HEK293 (cell line): Measurements from ENCODE around the gene RYR2.

Experiments used
- GLIS1 ChIP-seq: fragments of 450-650 bp; formaldehyde crosslinking; IDR thresholded peaks from 2 replicates; pipeline ENCODE4 v1.5.1; 2016; ENCODE audit warnings: missing biosample characterization, missing genetic modification characterization
- ZNF266 ChIP-seq: fragments of 450-650 bp; formaldehyde crosslinking; IDR thresholded peaks from 2 replicates; pipeline ENCODE4 v1.5.1; 2016; ENCODE audit warnings: missing biosample characterization, missing genetic modification characterization, low read depth
- ZNF280D ChIP-seq: fragments of 450-650 bp; formaldehyde crosslinking; IDR thresholded peaks from 2 replicates; pipeline ENCODE4 v1.5.1; 2016; ENCODE audit warnings: missing biosample characterization, missing genetic modification characterization
- ZNF324 ChIP-seq: fragments of 450-650 bp; formaldehyde crosslinking; IDR thresholded peaks from 2 replicates; pipeline ENCODE4 v1.5.1; 2016; ENCODE audit warnings: missing biosample characterization, missing genetic modification characterization
- ZNF510 ChIP-seq: fragments of 450-650 bp; formaldehyde crosslinking; IDR thresholded peaks from 2 replicates; pipeline ENCODE4 v1.5.1; 2018; ENCODE audit warnings: mild to moderate bottlenecking, missing genetic modification characterization, missing biosample characterization; ENCODE audit not compliant: insufficient replicate concordance
- ZNF549 ChIP-seq: fragments of 450-650 bp; IDR thresholded peaks from 2 replicates; pipeline ENCODE4 v1.5.1; 2018; ENCODE audit warnings: missing biosample characterization, missing genetic modification characterization, mild to moderate bottlenecking, inconsistent platforms, moderate library complexity
- ZNF621 ChIP-seq: fragments of 450-650 bp; formaldehyde crosslinking; IDR thresholded peaks from 2 replicates; pipeline ENCODE4 v1.5.1; 2017; ENCODE audit warnings: missing biosample characterization, missing genetic modification characterization
- ZNF76 ChIP-seq: fragments of 450-650 bp; formaldehyde crosslinking; IDR thresholded peaks from 2 replicates; pipeline ENCODE4; 2016; ENCODE audit warnings: low read depth, missing biosample characterization, missing genetic modification characterization, borderline replicate concordance
- ZNF777 ChIP-seq: fragments of 450-650 bp; formaldehyde crosslinking; IDR thresholded peaks from 2 replicates; pipeline ENCODE4 v1.5.1; 2017; ENCODE audit warnings: missing biosample characterization, missing genetic modification characterization, borderline replicate concordance
- ZNF785 ChIP-seq: fragments of 450-650 bp; formaldehyde crosslinking; IDR thresholded peaks from 2 replicates; pipeline ENCODE4 v1.5.1; 2016; ENCODE audit warnings: missing biosample characterization, missing genetic modification characterization
- TF ChIP-seq, protein P1 (sequence below): fragments of 450-650 bp; formaldehyde crosslinking; IDR thresholded peaks from 2 replicates; pipeline ENCODE4 v1.5.1; 2016; ENCODE audit warnings: missing biosample characterization, missing genetic modification characterization
- TF ChIP-seq, protein P2 (sequence below): fragments of 450-650 bp; formaldehyde crosslinking; IDR thresholded peaks from 2 replicates; pipeline ENCODE4 v1.5.1; 2016; ENCODE audit warnings: missing biosample characterization, missing genetic modification characterization, low read depth
- TF ChIP-seq, protein P3 (sequence below): fragments of 450-650 bp; IDR thresholded peaks from 2 replicates; pipeline ENCODE4 v1.5.1; 2018; ENCODE audit warnings: missing biosample characterization, missing genetic modification characterization

DNA sequence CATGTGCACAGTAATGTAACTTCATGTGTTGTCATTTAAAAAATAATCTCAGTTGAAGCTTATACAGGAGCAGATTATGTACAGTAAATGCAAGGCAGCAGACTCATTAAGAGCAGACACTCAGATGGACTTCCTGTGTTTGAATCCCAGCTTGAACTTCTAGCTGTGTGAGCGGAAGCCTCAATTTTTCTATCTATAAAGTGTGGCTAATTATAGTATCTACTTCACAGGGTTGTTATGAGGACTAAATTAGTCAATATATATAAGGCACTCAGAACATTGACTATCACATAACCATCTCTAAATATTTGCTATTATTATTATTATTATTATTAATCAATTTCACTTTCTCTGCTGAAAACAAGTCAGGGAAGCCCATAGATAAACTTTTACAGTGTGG, 707.1 kb downstream of the RYR2 start:
- TF ChIP-seq ZNF324 (tag by site-specific recombination), result no peak
- no peak for TF ChIP-seq ZNF76
- no peak for TF ChIP-seq ZNF266 (tag by site-specific recombination)
- TF ChIP-seq ZNF785 (tag by site-specific recombination), result no peak
- TF ChIP-seq, protein P1, sequence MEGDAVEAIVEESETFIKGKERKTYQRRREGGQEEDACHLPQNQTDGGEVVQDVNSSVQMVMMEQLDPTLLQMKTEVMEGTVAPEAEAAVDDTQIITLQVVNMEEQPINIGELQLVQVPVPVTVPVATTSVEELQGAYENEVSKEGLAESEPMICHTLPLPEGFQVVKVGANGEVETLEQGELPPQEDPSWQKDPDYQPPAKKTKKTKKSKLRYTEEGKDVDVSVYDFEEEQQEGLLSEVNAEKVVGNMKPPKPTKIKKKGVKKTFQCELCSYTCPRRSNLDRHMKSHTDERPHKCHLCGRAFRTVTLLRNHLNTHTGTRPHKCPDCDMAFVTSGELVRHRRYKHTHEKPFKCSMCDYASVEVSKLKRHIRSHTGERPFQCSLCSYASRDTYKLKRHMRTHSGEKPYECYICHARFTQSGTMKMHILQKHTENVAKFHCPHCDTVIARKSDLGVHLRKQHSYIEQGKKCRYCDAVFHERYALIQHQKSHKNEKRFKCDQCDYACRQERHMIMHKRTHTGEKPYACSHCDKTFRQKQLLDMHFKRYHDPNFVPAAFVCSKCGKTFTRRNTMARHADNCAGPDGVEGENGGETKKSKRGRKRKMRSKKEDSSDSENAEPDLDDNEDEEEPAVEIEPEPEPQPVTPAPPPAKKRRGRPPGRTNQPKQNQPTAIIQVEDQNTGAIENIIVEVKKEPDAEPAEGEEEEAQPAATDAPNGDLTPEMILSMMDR (tag by site-specific recombination), result no peak
- TF ChIP-seq, protein P2, sequence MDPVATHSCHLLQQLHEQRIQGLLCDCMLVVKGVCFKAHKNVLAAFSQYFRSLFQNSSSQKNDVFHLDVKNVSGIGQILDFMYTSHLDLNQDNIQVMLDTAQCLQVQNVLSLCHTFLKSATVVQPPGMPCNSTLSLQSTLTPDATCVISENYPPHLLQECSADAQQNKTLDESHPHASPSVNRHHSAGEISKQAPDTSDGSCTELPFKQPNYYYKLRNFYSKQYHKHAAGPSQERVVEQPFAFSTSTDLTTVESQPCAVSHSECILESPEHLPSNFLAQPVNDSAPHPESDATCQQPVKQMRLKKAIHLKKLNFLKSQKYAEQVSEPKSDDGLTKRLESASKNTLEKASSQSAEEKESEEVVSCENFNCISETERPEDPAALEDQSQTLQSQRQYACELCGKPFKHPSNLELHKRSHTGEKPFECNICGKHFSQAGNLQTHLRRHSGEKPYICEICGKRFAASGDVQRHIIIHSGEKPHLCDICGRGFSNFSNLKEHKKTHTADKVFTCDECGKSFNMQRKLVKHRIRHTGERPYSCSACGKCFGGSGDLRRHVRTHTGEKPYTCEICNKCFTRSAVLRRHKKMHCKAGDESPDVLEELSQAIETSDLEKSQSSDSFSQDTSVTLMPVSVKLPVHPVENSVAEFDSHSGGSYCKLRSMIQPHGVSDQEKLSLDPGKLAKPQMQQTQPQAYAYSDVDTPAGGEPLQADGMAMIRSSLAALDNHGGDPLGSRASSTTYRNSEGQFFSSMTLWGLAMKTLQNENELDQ, result no peak
- TF ChIP-seq ZNF510 (tag by site-specific recombination), result no peak
- TF ChIP-seq ZNF777 (tag by site-specific recombination), result no peak
- no peak for TF ChIP-seq ZNF621 (tag by site-specific recombination)
- TF ChIP-seq, protein P3, sequence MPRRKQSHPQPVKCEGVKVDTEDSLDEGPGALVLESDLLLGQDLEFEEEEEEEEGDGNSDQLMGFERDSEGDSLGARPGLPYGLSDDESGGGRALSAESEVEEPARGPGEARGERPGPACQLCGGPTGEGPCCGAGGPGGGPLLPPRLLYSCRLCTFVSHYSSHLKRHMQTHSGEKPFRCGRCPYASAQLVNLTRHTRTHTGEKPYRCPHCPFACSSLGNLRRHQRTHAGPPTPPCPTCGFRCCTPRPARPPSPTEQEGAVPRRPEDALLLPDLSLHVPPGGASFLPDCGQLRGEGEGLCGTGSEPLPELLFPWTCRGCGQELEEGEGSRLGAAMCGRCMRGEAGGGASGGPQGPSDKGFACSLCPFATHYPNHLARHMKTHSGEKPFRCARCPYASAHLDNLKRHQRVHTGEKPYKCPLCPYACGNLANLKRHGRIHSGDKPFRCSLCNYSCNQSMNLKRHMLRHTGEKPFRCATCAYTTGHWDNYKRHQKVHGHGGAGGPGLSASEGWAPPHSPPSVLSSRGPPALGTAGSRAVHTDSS, result no peak
- no peak for TF ChIP-seq ZNF280D
- no peak for TF ChIP-seq ZNF549 (tag by site-specific recombination)
- TF ChIP-seq GLIS1, result no peak
